Mucosa of descending colon (tissue), 3 donors: ENCODE measurements around the gene SNRPF. TPM values are rescaled to one million over a fixed set of nuclear protein-coding genes. Genes with fewer than 3 reads are reported as not detected.

Source experiments
- ATAC-seq: fragments of 200-7000 bp; cut with Tn5 transposase; one replicate; pipeline ENCODE4 v1.9.1; 2020; ENCODE audit warnings: mild to moderate bottlenecking, moderate library complexity
- DNase-seq, 3 donors: peaks; one replicate each; pipeline ENCODE4 v3.0.0-alpha.2; 2020
- H3K36me3 ChIP-seq: fragments of 200-600 bp; one replicate; pipeline ENCODE4 v1.8.0; 2021; ENCODE audit warnings: low read depth, mild to moderate bottlenecking
- H3K4me1 ChIP-seq: fragments of 200-600 bp; one replicate; pipeline ENCODE4 v1.8.0; 2021; ENCODE audit warnings: low read depth, mild to moderate bottlenecking
- H3K4me3 ChIP-seq: fragments of 200-600 bp; one replicate; pipeline ENCODE4 v1.8.0; 2021; ENCODE audit warnings: mild to moderate bottlenecking
- H3K9me3 ChIP-seq: fragments of 200-600 bp; one replicate; pipeline ENCODE4 v1.8.0; 2021; ENCODE audit warnings: mild to moderate bottlenecking
- intact Hi-C, 2 donors: fragments of 100-400 bp; cut with DNase I in 1 of 2; cut with micrococcal nuclease in 1 of 2; formaldehyde crosslinking; loops; one replicate each; pipeline versions ENCODE4 v1.11.0 to v1.11.1; 2022; cut with DNase I, micrococcal nuclease
- total RNA-seq, 3 donors: library from RNA; stranded (reverse); fragmentation: NEBNext Ultra II Directional in 2 of 3; extraction: Animal tissue kit (Norgen Biotek cat#: 25700) in 2 of 3; gene quantifications; one replicate each; pipeline versions ENCODE4 v1.2.1 to v1.2.4, GENCODE V29; 2021 to 2023
- TF ChIP-seq, protein P1 (sequence below): fragments of 200-600 bp; IDR thresholded peaks from one replicate; pipeline ENCODE4 v1.8.0; 2022; ENCODE audit warnings: antibody characterized with exemption, mild to moderate bottlenecking
- donor health status: DM: no; HTN: no; CAD: no; lungs with moderate emphysema.
- donor health status: DM: no; HTN: no; CAD: no.
- donor health status: DM: no; HTN: yes; CAD: no.

SNRPF gene
- total RNA-seq, 3 donors from 2014 or later: 12.2 to 21.5 (median 13.7) TPM

DNA sequence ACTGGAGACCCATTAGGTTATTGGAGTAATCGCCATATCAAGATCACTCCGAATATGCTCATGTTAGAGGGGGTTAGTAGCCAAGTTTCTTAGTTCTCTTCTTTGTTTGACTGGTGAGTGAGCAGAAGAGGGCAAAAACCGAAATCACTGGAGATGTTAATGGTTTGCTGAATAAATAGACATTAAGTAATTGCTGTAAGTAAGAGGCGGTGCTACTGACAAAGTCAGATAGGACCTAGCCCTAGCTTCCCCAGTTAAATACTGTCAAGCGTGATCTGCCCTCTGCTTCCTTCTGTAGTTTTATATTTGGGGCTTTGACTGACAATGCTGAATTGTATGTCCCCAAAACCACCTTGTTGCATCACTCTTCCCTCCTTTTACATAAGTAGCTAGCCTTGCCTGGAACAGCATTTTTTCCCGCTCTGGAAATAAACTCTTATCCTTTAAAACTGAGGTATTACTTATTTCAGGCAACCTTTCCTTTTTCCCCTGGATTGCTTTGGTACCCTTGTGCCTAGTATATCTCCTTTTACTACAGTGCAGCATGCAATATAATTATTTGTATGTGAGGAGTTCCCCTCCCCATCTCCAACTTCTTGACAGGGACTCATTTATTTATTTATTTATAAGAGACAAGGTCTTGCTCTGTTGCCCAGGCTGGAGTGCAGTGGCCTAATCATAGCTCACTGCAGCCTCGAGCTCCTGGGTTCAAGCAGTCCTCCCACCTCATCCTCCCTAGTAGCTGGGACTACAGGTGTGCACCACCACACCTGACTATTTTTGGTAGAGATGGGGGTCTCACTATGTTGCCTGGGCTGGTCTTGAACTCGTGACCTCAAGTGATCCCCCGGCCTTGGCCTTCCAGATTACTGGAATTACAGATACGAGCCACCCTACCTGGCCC is 1.4 kb downstream of the SNRPF start:
- Histone ChIP-seq H3K4me1 (peaks cover 15% of the 10 kb centered on the region), H3K36me3 (no peaks in the 10 kb centered on the region), H3K4me3 (no peak overlapping the region), H3K9me3 (no peaks in the 10 kb centered on the region)
- no peak for ATAC-seq
- intact Hi-C loops: no loop called here
- no peak for DNase-seq
- TF ChIP-seq, protein P1, sequence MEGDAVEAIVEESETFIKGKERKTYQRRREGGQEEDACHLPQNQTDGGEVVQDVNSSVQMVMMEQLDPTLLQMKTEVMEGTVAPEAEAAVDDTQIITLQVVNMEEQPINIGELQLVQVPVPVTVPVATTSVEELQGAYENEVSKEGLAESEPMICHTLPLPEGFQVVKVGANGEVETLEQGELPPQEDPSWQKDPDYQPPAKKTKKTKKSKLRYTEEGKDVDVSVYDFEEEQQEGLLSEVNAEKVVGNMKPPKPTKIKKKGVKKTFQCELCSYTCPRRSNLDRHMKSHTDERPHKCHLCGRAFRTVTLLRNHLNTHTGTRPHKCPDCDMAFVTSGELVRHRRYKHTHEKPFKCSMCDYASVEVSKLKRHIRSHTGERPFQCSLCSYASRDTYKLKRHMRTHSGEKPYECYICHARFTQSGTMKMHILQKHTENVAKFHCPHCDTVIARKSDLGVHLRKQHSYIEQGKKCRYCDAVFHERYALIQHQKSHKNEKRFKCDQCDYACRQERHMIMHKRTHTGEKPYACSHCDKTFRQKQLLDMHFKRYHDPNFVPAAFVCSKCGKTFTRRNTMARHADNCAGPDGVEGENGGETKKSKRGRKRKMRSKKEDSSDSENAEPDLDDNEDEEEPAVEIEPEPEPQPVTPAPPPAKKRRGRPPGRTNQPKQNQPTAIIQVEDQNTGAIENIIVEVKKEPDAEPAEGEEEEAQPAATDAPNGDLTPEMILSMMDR: no peak

DNA sequence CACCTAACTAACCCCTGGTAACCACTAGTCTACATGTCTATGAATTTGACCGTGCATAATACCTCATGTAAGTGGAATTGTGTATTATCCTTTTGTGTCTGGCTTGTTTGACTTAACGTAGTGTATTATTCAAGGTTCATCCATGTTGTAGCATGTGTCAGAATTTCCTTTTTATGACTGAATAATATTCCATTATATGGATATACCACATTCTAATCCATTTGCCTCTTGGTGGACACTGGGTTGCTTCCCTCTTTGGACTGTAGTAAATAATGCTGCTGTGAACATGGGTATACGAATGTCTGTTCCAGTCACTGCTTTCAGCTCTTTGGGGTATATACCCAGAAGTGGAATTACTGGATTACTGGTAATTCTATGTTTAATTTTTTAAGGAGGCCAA is 3.3 kb downstream of the SNRPF start:
- no peak for ATAC-seq

DNA sequence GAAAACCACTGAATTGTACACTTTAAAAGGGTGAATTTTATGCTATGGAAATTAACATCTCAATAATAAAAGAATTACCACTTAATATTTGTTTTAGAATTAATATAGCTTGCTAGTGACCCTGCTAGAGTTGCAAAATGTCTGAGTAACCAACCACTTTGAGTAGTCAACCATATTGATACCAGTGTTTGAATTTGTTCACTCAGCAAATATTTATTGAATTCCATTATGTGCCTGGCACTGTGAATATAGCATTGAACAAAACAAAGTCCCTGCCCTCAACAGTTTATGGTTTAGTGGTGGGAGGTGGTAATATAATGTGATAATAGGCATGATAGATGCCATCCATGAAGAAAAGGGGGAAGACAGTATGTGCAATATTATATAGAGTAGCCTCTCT is 4.6 kb downstream of the SNRPF start:
- ATAC-seq (no peak), DNase-seq (no peak)
- intact Hi-C loops: no loop called here
- no peak overlapping the region for H3K4me3 ChIP-seq
- H3K9me3 ChIP-seq: no peaks in the 10 kb centered on the region
- TF ChIP-seq, protein P1: no peak
- no peaks in the 10 kb centered on the region for H3K36me3 ChIP-seq
- peaks cover 14% of the 10 kb centered on the region for H3K4me1 ChIP-seq

More for the DNA sequence above, 3.3 kb downstream of the SNRPF start:
- H3K4me1 ChIP-seq: peaks cover 15% of the 10 kb centered on the region
- H3K36me3 ChIP-seq: no peaks in the 10 kb centered on the region
- DNase-seq: no peak
- TF ChIP-seq, protein P1: no peak
- intact Hi-C loops: no loop called here
- no peak overlapping the region for H3K4me3 ChIP-seq
- no peaks in the 10 kb centered on the region for H3K9me3 ChIP-seq

DNA sequence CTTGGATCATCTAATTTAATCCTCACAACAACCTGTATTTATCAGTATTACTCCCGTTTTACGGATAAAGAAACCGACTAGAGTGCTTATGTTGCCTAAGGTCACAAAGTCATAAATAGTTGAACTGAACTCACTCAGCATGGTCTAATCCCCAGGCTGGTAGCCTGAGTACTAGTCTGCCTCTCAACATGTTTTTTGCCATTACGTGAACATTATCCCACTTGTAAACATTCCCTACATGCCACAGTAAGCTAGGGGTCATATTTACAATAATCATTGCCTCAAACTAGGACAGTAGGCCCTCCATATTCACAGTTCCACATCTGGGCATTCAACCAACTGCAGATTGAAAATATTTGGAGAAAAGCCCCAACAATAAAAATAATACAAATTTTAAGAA is 12.1 kb downstream of the SNRPF start:
- Histone ChIP-seq H3K9me3 (no peaks in the 10 kb centered on the region), H3K36me3 (no peaks in the 10 kb centered on the region), H3K4me1 (no peaks in the 10 kb centered on the region), H3K4me3 (no peak overlapping the region)
- TF ChIP-seq, protein P1: no peak
- DNase-seq (no peak), ATAC-seq (no peak)
- intact Hi-C loops: no loop called here

DNA sequence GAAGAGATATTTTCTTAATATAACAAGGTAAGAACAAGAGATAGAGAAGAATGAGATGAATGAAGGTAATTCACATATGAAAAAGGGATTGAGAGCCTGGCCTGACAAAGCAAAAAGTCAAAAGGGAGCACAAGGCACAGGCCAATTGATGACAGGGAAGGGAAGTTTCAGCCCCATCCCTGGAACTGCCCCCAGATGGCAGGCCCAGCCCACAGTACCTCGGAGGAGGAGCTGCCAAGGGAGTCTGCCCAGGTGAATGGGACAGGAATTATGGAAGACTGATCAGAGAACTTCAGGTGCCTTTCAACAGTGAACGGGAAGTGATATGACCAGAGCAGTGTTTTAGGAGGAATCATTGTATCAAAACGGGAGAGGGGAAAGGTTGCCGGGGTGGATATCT is 15.7 kb downstream of the SNRPF start:
- H3K36me3 ChIP-seq: no peaks in the 10 kb centered on the region
- DNase-seq (no peak), ATAC-seq (no peak)
- intact Hi-C loops: no loop called here
- no peaks in the 10 kb centered on the region for H3K4me1 ChIP-seq
- TF ChIP-seq, protein P1: no peak
- no peaks in the 10 kb centered on the region for H3K9me3 ChIP-seq
- no peak overlapping the region for H3K4me3 ChIP-seq
